PC-9 (cell line): ENCODE data around the gene STK32B.

ENCODE experiments used
- EZH2 ChIP-seq: fragments of 200-600 bp; sonication (generic); IDR thresholded peaks from 2 replicates; pipeline ENCODE4 v1.8.0; 2017; ENCODE audit warnings: antibody characterized with exemption, low read depth
- TF ChIP-seq, protein P1 (sequence below): fragments of 200-600 bp; sonication (generic); conservative IDR thresholded peaks from 2 replicates; pipeline ENCODE4 v1.6.1; 2017; ENCODE audit warnings: mixed run types, antibody characterized with exemption, mild to moderate bottlenecking, moderate library complexity

DNA sequence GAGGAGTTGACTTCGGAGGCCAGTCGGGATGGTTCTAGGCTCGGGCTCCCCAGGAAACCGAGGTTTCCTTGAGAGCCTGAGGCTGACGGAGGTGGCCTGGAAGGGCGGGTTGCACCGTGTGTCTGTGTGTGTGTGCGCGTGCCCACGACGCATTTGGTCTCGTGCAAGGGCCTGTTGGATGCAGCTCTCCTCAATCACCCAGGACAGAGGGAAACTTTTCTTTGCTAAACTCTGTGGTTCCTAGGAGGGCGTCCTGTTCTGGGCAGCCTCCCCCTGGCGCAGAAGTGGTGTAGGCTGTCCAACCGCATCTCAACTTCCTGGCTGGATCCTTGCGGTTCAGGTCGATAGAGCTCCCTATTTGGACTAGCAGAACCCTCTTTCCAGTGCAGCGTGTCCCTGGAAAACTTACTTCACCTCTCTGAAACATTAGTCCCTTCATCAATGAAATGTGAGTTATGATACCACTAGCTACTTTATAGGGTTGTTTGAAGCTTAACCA, 973 bp downstream of the STK32B start:
- TF ChIP-seq, protein P1, sequence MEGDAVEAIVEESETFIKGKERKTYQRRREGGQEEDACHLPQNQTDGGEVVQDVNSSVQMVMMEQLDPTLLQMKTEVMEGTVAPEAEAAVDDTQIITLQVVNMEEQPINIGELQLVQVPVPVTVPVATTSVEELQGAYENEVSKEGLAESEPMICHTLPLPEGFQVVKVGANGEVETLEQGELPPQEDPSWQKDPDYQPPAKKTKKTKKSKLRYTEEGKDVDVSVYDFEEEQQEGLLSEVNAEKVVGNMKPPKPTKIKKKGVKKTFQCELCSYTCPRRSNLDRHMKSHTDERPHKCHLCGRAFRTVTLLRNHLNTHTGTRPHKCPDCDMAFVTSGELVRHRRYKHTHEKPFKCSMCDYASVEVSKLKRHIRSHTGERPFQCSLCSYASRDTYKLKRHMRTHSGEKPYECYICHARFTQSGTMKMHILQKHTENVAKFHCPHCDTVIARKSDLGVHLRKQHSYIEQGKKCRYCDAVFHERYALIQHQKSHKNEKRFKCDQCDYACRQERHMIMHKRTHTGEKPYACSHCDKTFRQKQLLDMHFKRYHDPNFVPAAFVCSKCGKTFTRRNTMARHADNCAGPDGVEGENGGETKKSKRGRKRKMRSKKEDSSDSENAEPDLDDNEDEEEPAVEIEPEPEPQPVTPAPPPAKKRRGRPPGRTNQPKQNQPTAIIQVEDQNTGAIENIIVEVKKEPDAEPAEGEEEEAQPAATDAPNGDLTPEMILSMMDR = no peak
- no peak for TF ChIP-seq EZH2
